GM21526 (cell line): ENCODE measurements around the gene SMOC2.

ENCODE experiments used
- ATAC-seq: cut with Tn5 transposase; IDR thresholded peaks from one replicate; pipeline ENCODE4 v1.9.1; 2021; ENCODE audit warnings: moderate library complexity; ENCODE audit not compliant: unreplicated experiment, low FRiP score

SMOC2 gene

DNA sequence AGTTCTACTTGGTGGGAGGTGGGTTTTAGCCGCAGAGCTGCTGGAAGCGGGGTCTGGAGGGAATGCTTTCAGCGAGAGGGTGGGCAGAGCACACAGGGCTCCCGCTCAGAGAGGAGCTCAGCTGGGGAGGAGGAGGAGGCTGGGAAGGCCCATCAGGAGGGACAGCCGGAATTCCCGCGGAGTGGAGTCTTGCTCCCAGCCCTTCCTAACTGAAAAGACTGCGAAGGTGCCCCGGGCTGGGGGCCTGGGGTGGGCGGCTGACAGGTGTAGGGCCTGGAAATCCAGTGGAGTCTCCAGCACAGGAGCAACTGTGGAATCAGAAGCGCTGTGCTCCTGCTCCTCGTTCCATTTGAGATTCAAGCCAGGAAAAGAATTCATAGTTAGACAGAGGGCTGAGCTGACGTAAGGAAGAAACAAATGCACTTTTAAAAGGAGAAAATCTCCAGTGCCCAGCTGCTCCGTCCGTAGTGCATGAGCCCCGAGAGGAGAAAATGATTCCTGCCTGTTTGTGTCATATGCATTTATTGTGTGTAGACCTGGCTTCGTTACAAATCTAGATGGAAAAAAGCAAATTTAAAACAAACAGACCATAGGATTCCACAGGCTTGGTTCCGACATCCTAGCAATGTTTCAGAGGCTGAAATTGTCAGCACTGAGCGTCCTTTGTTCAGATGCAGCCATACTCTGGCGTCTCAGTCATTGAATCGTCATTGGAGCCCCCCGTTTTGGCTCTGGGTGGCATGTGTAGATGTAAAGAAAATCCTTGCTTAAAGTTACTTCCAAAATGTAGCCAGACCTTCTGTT, 197.7 kb downstream of the SMOC2 start:
- no peak for ATAC-seq

DNA sequence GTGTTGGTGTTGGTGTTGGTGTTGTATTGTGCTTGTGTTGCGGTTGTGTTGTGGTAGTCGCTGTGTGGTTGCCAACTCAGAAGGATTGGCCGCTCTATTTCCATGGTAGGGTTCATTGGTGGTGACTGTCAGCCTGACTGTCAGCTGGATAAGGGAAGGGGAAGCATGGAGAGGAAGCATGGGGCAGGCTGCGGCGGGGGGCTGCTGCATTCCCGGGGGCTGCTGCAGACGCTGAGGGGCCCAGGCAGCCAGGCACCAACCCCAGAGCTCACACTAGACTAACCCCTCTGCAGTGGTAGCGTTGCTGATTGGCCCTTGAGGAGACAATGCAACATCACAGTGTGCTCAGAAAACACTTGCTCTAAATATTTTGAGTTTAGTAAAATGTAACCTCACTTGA, 199.2 kb downstream of the SMOC2 start:
- ATAC-seq, result no peak

DNA sequence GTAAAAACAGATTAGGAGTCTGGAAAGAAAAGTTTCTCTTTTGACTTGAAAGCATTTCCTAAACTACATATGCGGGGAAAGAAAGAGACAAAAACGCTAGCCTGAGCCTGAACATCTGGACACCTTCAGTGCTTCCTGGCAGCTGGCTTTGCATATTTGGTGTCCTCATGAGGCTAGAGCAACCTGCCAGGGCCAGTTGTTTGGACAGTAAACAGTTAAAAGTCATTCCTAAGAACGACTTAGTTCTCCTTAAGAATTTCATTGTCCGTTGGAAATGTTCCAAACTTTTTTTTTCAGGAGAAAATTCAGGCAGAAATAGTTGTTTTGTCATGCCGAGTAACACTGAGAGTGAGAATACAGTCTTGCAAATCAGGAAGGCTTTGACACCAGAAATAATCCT, 199.8 kb downstream of the SMOC2 start:
- ATAC-seq, result no peak

DNA sequence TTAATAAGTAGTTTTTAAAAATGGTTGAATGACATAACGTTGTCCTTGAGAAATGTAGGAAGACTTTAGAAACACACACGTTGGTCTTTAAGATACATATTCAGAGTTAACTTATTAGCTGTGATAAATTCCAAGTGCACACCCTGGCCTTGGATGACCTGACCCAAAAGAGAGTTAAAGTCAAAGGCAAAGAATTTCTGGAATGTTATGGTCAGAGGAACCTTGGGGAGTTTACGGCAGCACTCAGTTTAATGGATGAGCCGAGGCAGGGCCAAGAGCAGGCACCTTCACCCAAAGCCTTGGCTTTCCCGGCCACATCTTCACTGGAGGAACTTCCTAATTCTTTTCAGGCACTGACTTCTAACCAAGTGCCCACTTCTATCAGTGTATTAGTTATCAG, 200.5 kb downstream of the SMOC2 start:
- ATAC-seq, result no peak

DNA sequence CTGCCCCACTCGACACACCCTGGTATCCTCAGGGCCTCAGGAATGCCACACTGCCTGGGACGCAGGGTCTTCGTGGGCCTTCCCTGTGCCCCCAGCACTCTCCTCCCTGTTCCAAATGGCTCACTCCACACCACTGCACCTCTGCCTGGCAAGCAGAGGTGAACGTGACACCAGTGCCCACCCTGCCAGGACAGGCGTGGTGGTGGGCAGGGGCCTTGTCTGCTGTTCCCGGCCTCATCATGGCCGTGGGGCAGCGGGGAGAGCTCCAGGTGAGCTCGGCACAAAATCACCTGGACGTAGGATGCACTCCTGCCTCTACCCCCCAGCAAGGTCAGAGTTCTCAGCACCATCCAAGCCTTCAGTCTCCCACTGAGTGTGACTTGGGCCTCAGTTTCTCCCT, 202.4 kb downstream of the SMOC2 start:
- no peak for ATAC-seq

DNA sequence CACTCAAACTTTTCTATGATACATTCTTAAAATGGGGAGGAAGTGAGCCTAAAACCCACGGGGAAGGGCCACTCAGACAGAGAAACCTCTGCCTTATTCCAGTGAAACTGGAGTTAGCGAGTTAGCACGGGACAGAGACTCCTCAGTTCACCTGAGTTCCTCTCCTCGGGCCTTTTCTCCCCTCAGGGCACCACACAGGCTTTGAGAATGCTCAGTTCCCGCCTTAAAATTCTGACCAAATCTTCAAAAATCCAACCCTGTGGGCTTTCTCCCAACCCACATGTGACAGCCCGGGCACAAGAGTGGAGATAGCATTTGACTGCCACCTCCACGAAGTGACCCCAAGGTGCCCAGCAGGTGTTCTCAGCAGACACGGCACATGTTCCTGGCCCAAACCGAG, 204.3 kb downstream of the SMOC2 start:
- no peak for ATAC-seq

DNA sequence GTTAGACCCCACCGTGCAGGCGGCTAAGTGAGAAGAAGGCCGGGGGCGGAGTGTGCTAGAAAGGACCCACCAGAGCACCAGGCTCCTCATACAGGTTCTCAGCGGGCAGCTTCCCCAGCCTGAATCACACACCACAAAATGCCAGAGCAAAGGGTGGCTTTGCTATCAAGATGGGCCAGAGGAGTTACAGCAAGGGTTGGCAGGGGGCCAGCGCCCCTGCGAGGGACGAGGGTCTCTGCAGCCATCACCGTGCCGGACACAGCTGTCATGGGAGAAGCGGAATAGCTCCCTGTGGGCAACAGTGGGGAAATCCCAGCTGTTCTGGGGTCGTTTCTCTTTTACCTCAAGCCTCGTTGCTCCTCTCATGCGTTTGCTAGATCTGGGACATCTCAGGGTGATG, 206.3 kb downstream of the SMOC2 start:
- ATAC-seq, result no peak

DNA sequence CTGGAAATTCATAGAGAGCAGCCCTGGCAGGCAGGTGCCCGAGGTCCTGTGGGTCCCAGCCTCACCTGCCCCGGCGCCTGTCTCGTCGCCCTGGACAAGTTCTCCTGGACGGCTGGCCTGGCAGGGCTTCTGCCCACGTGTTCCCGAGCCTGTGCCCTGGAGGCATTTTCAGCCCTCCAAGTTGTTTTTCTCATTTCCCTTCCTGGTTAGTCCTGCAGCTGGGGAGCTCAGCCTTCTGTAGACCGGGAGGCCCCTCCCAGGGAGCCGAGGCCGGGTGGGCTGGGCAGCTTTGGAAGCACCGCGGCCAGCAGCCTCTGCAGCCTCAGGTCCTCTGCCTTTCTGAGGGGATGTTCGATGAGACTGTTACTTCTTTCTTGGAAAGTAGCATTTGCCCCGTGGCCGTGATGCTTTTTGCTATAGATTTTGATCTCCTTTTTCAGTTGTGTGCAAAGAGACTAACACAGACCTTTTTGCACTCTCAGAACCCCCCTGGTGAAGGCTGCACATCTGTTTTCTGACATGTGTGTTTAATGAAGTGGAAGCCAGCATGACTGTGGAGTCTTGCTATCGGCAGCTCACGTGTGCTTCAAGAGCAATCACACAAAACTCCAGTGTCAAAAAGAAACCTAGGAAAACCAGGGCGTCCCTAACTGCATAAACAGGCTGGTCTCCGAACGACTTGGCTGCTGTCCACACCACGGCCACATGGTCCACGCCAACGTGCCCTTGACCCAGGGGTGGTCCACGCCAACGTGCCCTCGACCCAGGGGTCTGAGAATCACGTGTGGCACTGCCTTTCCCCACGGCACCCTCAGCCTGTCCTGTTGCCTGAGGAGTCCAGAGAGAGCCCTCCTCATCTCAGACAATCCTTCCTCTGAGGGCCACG, 207.5 kb downstream of the SMOC2 start:
- no peak for ATAC-seq

DNA sequence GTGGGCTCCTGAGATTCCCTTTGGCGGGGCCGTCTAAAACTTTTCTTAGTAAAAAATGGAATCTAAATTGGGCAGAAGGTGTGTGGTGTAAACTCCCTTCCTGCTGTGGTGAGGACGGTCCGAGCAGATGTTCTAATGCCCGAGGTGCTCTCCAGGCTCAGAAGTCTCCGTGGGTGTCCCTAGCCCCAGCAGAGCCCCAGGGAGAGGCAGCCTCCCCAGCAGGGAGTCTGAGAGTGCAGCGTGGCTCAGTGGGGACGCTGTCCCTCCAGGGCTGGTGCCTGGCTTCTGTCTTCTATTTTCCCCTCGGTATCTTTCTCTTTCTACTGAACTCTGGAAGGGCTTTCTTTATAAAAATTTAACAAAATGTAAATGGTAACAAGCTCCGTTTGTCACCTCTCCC, 208.2 kb downstream of the SMOC2 start:
- ATAC-seq, result no peak

DNA sequence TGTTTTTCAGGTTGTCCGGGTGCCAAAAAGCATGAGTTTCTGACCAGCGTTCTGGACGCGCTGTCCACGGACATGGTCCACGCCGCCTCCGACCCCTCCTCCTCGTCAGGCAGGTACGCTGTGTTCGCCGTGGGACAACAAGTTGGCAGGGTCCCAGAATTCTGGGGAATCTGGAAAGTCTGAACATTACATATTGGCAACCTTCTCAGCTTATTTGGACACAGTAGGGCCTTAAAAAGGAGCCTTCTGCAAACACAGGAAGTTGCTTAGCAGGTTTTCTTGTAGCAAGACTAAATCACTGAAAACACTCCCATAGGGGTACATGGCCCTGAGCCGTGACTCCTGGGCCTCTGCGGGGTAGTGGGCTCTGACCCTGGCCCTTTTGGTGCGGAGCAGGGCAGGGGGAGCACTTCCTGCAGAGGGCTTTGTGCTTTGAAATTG, 209.7 kb downstream of the SMOC2 start:
- no peak for ATAC-seq

DNA sequence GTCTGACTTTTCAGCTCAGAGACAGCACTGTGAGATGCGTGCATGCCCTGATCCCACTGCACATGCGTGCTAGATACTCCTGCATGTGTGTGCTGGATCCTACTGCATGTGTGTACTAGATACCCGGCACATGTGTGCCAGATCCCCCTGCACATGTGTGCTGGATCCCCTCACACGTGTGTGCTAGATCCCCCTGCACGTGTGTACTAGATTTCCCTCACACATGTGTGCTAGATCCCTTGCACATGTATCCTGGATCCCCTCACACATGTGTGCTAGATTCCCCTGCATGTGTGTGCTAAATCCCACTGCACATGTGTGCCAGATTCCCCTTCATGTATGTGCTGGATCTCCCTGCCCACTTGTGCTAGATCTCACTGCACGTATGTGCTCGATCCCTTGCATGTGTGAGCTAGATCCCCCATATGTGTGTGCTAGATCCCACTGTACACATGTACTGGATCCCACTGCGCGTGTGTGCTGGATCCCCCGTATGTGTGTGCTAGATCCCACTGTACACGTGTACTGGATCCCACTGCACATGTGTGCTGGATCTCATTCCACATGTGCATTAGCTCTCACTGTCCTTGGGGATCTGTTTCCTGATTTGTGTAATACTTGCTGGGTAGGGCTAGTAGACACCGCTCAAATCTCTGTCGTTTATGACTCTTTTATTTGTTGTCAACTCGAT, 214.6 kb downstream of the SMOC2 start:
- no peak for ATAC-seq

DNA sequence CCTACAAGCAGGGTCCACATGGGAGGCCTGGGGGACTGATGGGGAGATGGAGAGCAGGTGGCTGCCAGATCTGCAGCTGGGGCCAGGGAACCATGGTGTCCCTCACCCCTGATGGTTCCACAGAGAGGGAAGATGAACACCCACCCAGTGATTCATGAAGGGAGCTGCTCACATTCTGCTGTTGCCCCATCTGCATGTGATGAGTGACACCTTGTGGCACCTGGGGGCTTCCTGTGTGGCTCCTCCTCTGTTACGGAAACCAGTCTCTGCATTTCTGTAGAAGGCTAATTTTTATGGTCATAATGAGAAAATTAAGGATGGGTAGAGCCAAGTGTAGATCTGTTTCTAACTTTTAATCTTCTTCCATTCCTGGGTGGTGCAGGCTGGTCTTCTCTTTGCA, 217.1 kb downstream of the SMOC2 start:
- ATAC-seq, result no peak

DNA sequence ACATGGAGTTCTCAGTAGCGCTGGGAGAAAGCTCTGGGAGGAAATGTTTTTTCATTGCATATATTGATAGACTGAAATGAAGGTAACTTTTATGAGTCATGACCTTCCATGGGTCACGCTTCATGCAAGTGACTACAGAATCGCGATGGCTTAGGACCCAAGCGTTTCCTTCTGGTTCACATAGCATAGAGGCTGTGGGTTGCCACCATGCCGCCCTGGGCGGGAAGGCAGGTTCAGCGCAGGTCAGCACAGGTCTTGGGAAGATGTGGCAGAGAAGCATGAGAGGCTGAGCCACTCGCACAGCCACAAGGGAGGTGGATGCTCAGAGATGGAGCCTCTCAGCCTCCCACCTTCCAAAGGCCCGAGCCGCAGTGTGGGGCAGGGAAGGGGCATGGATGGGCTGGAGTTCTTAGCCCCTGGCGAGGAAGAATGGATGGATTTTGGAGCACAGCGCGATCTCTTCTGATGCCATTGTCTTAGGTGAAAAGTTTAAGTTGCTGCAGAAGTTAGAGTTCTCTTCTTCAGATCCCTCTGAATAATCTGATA, 219.5 kb downstream of the SMOC2 start:
- no peak for ATAC-seq

DNA sequence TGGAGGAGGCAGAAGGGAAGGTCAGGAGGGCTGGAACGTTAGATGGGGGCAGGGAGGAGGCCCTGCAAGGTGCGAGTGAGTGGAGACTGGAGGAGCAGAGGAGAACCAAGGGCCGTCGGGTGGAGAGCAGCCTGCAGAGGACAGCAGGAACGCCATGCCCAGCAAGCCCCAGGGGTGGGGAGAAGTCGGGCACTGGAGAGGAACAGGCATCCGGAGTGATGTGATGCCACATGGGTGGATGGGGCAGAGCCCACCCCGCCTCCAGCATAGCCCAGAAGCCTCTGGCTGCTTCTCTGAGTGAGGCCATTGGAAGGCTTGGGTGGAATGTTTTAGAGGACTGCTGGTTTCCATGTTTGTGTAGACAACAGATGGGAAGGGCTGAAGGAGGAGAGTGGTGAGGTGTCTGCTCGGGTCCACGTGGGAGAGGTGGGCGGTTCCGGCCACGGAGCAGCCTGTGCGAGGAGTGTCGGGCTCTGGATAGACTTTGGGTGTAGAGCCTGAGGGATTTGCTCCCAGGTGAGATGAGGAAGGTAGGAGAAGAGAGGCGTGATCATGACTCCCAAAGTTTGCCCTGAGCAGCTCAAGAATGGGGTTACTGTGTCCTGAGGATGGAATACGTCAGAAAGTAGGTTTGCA, 221.4 kb downstream of the SMOC2 start:
- no peak for ATAC-seq

DNA sequence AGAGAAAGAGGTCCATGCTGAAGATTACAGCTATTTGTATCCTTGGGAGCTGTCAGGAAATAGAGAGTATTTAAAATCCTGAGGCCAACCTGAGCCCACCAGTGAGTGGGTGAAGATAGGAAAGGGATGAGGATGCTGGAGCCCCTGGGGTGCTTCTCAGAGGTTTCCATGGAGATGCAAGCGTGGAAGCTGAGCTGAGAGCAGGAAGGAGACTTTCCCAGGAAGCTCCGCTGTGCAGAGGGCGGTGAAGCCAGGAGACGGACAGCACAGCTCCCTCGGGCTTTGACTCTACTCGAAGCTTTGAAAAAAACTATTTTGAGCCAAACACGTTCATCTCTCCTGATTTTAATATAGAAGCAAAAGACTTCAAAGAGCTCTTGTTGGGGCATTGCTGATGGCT, 222.1 kb downstream of the SMOC2 start:
- no peak for ATAC-seq

DNA sequence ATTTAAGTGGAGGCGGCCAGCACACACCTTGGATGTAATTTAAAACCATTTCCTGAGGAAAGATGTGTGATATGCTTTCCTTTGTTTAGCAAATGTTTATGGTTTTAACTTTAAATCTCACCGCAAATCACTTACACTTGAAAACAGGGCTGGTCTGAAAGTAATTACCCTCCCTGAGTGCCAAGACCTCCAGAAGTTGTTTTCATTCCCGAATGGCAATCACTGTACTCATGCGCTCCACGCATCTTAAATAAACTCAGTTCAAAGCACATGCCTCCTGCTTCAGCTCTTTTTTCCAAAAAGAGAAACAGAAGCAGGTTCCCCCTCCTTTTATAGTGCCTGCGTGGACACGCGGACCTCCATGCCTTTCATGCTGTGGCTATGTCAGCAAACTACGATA, 224.0 kb downstream of the SMOC2 start:
- no peak for ATAC-seq

DNA sequence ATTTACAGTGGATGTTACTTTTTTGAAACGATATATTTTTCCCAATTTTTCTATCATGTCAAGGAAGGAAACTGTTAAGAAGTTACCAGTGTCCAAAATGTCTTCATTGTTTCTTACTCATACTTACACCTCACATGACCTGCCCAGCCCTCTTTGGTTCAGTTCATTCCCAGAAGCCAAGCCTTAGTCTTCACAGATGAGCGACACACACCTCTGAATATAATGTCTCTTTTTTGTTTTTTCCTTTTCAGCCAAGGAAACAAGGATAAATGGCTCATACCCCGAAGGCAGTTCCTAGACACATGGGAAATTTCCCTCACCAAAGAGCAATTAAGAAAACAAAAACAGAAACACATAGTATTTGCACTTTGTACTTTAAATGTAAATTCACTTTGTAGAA, 225.2 kb downstream of the SMOC2 start:
- no peak for ATAC-seq

DNA sequence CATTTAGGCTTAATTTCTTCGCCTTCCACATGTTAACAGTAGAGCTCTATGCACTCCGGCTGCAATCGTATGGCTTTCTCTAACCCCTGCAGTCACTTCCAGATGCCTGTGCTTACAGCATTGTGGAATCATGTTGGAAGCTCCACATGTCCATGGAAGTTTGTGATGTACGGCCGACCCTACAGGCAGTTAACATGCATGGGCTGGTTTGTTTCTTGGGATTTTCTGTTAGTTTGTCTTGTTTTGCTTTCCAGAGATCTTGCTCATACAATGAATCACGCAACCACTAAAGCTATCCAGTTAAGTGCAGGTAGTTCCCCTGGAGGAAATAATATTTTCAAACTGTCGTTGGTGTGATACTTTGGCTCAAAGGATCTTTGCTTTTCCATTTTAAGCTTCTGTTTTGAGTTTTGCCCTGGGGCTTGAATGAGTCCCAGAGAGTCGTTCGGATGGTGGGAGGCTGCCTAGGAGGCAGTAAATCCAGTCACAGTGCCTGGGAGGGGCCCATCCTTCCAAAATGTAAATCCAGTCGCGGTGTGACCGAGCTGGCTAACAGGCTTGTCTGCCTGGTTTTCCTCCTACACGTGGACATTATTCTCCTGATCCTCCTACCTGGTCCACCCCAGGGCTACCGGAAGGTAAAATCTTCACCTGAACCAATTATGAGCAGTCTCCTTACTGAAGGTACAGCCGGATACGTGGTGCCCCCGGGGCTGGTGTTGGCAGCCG, 225.9 kb downstream of the SMOC2 start:
- no peak for ATAC-seq

DNA sequence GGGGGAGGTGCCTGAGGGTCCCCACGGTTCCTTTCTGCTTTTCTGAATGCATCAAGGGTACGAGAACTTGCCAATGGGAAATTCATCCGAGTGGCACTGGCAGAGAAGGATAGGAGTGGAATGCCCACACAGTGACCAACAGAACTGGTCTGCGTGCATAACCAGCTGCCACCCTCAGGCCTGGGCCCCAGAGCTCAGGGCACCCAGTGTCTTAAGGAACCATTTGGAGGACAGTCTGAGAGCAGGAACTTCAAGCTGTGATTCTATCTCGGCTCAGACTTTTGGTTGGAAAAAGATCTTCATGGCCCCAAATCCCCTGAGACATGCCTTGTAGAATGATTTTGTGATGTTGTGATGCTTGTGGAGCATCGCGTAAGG, 226.4 kb downstream of the SMOC2 start:
- ATAC-seq, result no peak
